HepG2 (cell line): Measurements from ENCODE around the gene SOST. TPM values are rescaled to one million over a fixed set of nuclear protein-coding genes. Genes with fewer than 3 reads are reported as not detected.

Source experiments
- ADNP ChIP-seq: sonication (generic); formaldehyde crosslinking; IDR thresholded peaks from 2 replicates; pipeline ENCODE4 v1.4.0; 2020; ENCODE audit warnings: missing genetic modification reagents
- FOXA1 ChIP-seq, 2 experiments: fragments of 450-650 bp in 1 of 2; sonication (generic) in 1 of 2; formaldehyde crosslinking in 1 of 2; IDR thresholded peaks; 2 replicates each; pipeline versions ENCODE4 v1.4.0 to v1.6.1; 2016 to 2020; ENCODE audit warnings: missing genetic modification reagents in 1 of 2
- HNF4G ChIP-seq, 2 experiments: sonication (generic) in 1 of 2; formaldehyde crosslinking in 1 of 2; IDR thresholded peaks; 2 replicates each; pipeline versions ENCODE4 v1.4.0 to v1.6.1; 2011 to 2020; ENCODE audit warnings: borderline replicate concordance in 2 of 2, low read depth in 2 of 2, mild to moderate bottlenecking in 2 of 2, low read length in 1 of 2, missing genetic modification reagents in 1 of 2, moderate library complexity in 1 of 2
- HNRNPK ChIP-seq: fragments of 200-400 bp; formaldehyde crosslinking; IDR thresholded peaks from 2 replicates; pipeline ENCODE4 v1.6.1; 2018; ENCODE audit warnings: low read length, low read depth, moderate library complexity, mild to moderate bottlenecking; ENCODE audit not compliant: poor library complexity, severe bottlenecking
- KLF11 ChIP-seq: IDR thresholded peaks from 2 replicates; pipeline ENCODE4 v1.6.1; 2016; ENCODE audit warnings: missing compliant biosample characterization
- MAFK ChIP-seq, 2 experiments: IDR thresholded peaks in 1 of 2; conservative IDR thresholded peaks in 1 of 2; 2 replicates each; pipeline ENCODE4 v1.6.1; 2011; ENCODE audit warnings: improper control_type of control experiment in 2 of 2, low read length in 2 of 2
- MEIS1 ChIP-seq: sonication (generic); formaldehyde crosslinking; IDR thresholded peaks from 2 replicates; pipeline ENCODE4 v1.9.0; 2021; ENCODE audit warnings: mild to moderate bottlenecking, missing genetic modification reagents, moderate library complexity, borderline replicate concordance
- SMAD9 ChIP-seq: sonication (generic); formaldehyde crosslinking; IDR thresholded peaks from 2 replicates; pipeline ENCODE4 v1.5.1; 2020; ENCODE audit warnings: mild to moderate bottlenecking, missing genetic modification reagents
- STAG1 ChIP-seq: sonication (generic); formaldehyde crosslinking; IDR thresholded peaks from 2 replicates; pipeline ENCODE4 v1.4.0; 2020; ENCODE audit warnings: missing genetic modification reagents
- ZNF20 ChIP-seq: sonication (generic); formaldehyde crosslinking; IDR thresholded peaks from 2 replicates; pipeline ENCODE4 v1.4.0; 2020; ENCODE audit warnings: mild to moderate bottlenecking, moderate library complexity, missing genetic modification reagents
- ZNF317 ChIP-seq: sonication (generic); formaldehyde crosslinking; IDR thresholded peaks from 2 replicates; pipeline ENCODE4 v1.5.0; 2020; ENCODE audit warnings: mild to moderate bottlenecking, missing genetic modification reagents
- ZNF331 ChIP-seq: sonication (generic); formaldehyde crosslinking; IDR thresholded peaks from 2 replicates; pipeline ENCODE4 v1.4.0; 2020; ENCODE audit warnings: missing genetic modification reagents
- ZNF761 ChIP-seq: sonication (generic); formaldehyde crosslinking; conservative IDR thresholded peaks from 2 replicates; pipeline ENCODE4 v1.4.0; 2020; ENCODE audit warnings: mild to moderate bottlenecking, missing genetic modification reagents
- ZSCAN9 ChIP-seq: IDR thresholded peaks from 2 replicates; pipeline ENCODE4 v1.6.1; 2016; ENCODE audit warnings: borderline replicate concordance
- polyA plus RNA-seq, 8 experiments: library from polyadenylated mRNA; depleted of rRNA in 3 of 8; stranded (reverse) in 7 of 8; unstranded in 1 of 8; fragments of >200 nt; fragmentation: Illumina TruSeq in 4 of 8; extraction: Trizol in 4 of 8; gene quantifications; 2 replicates each; pipeline versions ENCODE4 v1.2.1 to v1.2.3, GENCODE V29; 2011 to 2016; ENCODE audit warnings: low read depth in 4 of 8, missing spikeins in 1 of 8, mixed read lengths in 1 of 8; ENCODE audit not compliant: insufficient read depth in 1 of 8
- total RNA-seq, 5 experiments: library from RNA; depleted of rRNA; stranded (reverse); fragments of >200 nt; fragmentation: Illumina TruSeq; extraction: Trizol; gene quantifications; 2 replicates each; pipeline ENCODE4 v1.2.3, GENCODE V29; 2016; ENCODE audit warnings: low read depth in 1 of 5
- TF ChIP-seq, protein P1 (sequence below): sonication (generic); formaldehyde crosslinking; IDR thresholded peaks from 2 replicates; pipeline ENCODE4 v1.5.1; 2020; ENCODE audit warnings: mild to moderate bottlenecking, missing genetic modification reagents, borderline replicate concordance
- TF ChIP-seq, protein P2 (sequence below): sonication (generic); formaldehyde crosslinking; IDR thresholded peaks from 2 replicates; pipeline ENCODE4 v1.5.0; 2020; ENCODE audit warnings: mild to moderate bottlenecking, missing genetic modification reagents
- TF ChIP-seq, protein P3 (sequence below): IDR thresholded peaks from 2 replicates; pipeline ENCODE4 v1.6.1; 2016; ENCODE audit warnings: control low read depth
- TF ChIP-seq, protein P4 (sequence below): sonication (generic); formaldehyde crosslinking; IDR thresholded peaks from 2 replicates; pipeline ENCODE4 v1.5.0; 2020; ENCODE audit warnings: missing genetic modification reagents
- TF ChIP-seq, protein P5 (sequence below): IDR thresholded peaks from 2 replicates; pipeline ENCODE4 v1.6.1; 2018; ENCODE audit warnings: missing genetic modification reagents, mild to moderate bottlenecking, missing compliant biosample characterization

The SOST gene
- total and polyA plus RNA-seq, 2 of the 13 experiments (the other 11 are each of a cell fraction or from before 2014, with no cell fraction given): not detected

DNA sequence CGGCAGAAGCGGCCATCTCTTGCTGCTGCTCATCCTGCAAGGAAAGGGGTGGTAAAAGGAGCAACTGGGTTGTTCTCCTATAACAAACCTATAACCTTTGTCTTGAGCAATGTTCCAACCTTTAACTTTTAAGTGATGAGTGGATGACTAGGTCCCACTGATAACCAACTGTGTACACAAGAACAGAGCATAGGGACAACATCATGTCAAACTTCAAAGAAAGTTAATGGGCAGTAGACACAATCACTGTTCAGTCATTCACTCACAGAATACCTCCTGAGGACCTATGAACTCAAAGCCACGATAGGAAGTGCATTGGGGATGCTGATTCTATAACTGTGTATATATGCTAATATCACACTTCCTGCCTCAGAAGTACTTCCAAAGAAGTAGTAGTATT is 43.3 kb upstream of the SOST start (continued):
- TF ChIP-seq, protein P1, sequence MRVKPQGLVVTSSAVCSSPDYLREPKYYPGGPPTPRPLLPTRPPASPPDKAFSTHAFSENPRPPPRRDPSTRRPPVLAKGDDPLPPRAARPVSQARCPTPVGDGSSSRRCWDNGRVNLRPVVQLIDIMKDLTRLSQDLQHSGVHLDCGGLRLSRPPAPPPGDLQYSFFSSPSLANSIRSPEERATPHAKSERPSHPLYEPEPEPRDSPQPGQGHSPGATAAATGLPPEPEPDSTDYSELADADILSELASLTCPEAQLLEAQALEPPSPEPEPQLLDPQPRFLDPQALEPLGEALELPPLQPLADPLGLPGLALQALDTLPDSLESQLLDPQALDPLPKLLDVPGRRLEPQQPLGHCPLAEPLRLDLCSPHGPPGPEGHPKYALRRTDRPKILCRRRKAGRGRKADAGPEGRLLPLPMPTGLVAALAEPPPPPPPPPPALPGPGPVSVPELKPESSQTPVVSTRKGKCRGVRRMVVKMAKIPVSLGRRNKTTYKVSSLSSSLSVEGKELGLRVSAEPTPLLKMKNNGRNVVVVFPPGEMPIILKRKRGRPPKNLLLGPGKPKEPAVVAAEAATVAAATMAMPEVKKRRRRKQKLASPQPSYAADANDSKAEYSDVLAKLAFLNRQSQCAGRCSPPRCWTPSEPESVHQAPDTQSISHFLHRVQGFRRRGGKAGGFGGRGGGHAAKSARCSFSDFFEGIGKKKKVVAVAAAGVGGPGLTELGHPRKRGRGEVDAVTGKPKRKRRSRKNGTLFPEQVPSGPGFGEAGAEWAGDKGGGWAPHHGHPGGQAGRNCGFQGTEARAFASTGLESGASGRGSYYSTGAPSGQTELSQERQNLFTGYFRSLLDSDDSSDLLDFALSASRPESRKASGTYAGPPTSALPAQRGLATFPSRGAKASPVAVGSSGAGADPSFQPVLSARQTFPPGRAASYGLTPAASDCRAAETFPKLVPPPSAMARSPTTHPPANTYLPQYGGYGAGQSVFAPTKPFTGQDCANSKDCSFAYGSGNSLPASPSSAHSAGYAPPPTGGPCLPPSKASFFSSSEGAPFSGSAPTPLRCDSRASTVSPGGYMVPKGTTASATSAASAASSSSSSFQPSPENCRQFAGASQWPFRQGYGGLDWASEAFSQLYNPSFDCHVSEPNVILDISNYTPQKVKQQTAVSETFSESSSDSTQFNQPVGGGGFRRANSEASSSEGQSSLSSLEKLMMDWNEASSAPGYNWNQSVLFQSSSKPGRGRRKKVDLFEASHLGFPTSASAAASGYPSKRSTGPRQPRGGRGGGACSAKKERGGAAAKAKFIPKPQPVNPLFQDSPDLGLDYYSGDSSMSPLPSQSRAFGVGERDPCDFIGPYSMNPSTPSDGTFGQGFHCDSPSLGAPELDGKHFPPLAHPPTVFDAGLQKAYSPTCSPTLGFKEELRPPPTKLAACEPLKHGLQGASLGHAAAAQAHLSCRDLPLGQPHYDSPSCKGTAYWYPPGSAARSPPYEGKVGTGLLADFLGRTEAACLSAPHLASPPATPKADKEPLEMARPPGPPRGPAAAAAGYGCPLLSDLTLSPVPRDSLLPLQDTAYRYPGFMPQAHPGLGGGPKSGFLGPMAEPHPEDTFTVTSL: peak; percentile 94
- TF ChIP-seq, protein P2, sequence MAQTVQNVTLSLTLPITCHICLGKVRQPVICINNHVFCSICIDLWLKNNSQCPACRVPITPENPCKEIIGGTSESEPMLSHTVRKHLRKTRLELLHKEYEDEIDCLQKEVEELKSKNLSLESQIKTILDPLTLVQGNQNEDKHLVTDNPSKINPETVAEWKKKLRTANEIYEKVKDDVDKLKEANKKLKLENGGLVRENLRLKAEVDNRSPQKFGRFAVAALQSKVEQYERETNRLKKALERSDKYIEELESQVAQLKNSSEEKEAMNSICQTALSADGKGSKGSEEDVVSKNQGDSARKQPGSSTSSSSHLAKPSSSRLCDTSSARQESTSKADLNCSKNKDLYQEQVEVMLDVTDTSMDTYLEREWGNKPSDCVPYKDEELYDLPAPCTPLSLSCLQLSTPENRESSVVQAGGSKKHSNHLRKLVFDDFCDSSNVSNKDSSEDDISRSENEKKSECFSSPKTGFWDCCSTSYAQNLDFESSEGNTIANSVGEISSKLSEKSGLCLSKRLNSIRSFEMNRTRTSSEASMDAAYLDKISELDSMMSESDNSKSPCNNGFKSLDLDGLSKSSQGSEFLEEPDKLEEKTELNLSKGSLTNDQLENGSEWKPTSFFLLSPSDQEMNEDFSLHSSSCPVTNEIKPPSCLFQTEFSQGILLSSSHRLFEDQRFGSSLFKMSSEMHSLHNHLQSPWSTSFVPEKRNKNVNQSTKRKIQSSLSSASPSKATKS (CRISPR knock-in tag): no peak
- TF ChIP-seq, protein P3, sequence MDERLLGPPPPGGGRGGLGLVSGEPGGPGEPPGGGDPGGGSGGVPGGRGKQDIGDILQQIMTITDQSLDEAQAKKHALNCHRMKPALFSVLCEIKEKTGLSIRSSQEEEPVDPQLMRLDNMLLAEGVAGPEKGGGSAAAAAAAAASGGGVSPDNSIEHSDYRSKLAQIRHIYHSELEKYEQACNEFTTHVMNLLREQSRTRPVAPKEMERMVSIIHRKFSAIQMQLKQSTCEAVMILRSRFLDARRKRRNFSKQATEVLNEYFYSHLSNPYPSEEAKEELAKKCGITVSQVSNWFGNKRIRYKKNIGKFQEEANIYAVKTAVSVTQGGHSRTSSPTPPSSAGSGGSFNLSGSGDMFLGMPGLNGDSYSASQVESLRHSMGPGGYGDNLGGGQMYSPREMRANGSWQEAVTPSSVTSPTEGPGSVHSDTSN (CRISPR knock-in tag): peak; percentile 41; the same call in 1 of the 2 replicates
- TF ChIP-seq, protein P4, sequence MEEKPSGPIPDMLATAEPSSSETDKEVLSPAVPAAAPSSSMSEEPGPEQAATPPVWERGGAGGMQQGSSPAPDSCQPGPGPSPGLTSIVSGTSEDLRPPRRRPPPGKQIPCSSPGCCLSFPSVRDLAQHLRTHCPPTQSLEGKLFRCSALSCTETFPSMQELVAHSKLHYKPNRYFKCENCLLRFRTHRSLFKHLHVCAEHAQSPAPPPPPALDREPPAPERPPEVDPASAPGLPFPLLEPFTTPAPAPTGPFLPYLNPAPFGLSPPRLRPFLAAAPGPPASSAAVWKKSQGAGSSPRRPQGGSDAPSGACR: no peak
- TF ChIP-seq ZNF20: no peak
- TF ChIP-seq, protein P5, sequence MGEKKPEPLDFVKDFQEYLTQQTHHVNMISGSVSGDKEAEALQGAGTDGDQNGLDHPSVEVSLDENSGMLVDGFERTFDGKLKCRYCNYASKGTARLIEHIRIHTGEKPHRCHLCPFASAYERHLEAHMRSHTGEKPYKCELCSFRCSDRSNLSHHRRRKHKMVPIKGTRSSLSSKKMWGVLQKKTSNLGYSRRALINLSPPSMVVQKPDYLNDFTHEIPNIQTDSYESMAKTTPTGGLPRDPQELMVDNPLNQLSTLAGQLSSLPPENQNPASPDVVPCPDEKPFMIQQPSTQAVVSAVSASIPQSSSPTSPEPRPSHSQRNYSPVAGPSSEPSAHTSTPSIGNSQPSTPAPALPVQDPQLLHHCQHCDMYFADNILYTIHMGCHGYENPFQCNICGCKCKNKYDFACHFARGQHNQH: no peak
- no peak for TF ChIP-seq ZNF761 (CRISPR knock-in tag)
- no peak for TF ChIP-seq HNRNPK
- TF ChIP-seq ZSCAN9 (CRISPR knock-in tag): 0 out of 2 replicates have a peak, but pooled peaks have one; percentile 25
- TF ChIP-seq MEIS1: peak; percentile 65; the same call in 1 of the 2 replicates
- peak; percentile 61; the same call in 1 of the 2 replicates for TF ChIP-seq ZNF331 (CRISPR knock-in tag)
- no peak for TF ChIP-seq STAG1
- TF ChIP-seq ZNF317 (CRISPR knock-in tag): peak; percentile 91; the same call in 1 of the 2 replicates
- no peak for TF ChIP-seq SMAD9 (CRISPR knock-in tag)
- peak; percentile 86 for TF ChIP-seq HNF4G (IDR thresholded peaks at IDR 0.05; ENCODE audit: borderline replicate concordance, low read depth, low read length)
- peak; percentile 69; the same call in 1 of the 2 replicates for TF ChIP-seq HNF4G (CRISPR knock-in tag; IDR thresholded peaks at IDR 0.05; ENCODE audit: borderline replicate concordance, low read depth)
- no peak for TF ChIP-seq MAFK (conservative IDR thresholded peaks at IDR 0.05 in 1 of 2, IDR thresholded peaks at IDR 0.05 in 1 of 2; ENCODE audit: low read length in 2 of 2)
- no peak for TF ChIP-seq ADNP (CRISPR knock-in tag)
- peak; percentile 87 for TF ChIP-seq FOXA1 (IDR thresholded peaks at IDR 0.05)
- peak; percentile 97 for TF ChIP-seq FOXA1 (CRISPR knock-in tag; IDR thresholded peaks at IDR 0.05)
- no peak for TF ChIP-seq KLF11 (CRISPR knock-in tag)
